NB4 (cell line): ENCODE results near the gene CA10.

Experiments used
- POLR2A ChIP-seq: IDR thresholded peaks from 2 replicates; pipeline ENCODE4 v1.6.1; 2011; ENCODE audit warnings: mild to moderate bottlenecking; ENCODE audit not compliant: insufficient read length; ENCODE audit errors: extremely low read depth
- TF ChIP-seq, protein P1 (sequence below): IDR thresholded peaks from one replicate; pipeline ENCODE4 v1.5.1; 2012; ENCODE audit warnings: low read depth, low read length

DNA sequence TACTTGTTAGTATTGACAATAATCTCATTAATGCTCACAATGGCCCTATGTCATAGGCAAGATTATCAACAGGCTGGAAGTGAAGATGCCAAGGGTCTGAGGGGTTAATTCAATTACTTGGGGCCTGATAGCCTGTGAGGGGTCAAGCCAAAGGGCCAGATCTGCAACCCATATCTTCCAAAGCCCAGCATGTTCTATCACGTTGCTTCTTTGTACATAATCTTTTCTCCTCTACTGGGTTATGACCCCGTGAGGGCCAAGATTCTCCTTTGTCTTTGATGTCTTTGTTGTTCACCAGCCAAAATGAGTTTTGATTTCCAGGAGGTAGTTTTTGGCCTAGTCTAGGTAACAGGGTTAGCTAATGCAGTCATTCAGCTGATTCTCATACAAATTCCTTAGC, 551.0 kb downstream of the CA10 start:
- TF ChIP-seq, protein P1, sequence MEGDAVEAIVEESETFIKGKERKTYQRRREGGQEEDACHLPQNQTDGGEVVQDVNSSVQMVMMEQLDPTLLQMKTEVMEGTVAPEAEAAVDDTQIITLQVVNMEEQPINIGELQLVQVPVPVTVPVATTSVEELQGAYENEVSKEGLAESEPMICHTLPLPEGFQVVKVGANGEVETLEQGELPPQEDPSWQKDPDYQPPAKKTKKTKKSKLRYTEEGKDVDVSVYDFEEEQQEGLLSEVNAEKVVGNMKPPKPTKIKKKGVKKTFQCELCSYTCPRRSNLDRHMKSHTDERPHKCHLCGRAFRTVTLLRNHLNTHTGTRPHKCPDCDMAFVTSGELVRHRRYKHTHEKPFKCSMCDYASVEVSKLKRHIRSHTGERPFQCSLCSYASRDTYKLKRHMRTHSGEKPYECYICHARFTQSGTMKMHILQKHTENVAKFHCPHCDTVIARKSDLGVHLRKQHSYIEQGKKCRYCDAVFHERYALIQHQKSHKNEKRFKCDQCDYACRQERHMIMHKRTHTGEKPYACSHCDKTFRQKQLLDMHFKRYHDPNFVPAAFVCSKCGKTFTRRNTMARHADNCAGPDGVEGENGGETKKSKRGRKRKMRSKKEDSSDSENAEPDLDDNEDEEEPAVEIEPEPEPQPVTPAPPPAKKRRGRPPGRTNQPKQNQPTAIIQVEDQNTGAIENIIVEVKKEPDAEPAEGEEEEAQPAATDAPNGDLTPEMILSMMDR: no peak
- no peak for TF ChIP-seq POLR2A
